GM10847 (cell line): ENCODE data around the gene COL23A1.

Experiments
- POLR2A ChIP-seq: IDR thresholded peaks from 2 replicates; pipeline ENCODE4 v1.6.1; 2011; ENCODE audit not compliant: insufficient read length; ENCODE audit errors: extremely low read depth

COL23A1 gene

DNA sequence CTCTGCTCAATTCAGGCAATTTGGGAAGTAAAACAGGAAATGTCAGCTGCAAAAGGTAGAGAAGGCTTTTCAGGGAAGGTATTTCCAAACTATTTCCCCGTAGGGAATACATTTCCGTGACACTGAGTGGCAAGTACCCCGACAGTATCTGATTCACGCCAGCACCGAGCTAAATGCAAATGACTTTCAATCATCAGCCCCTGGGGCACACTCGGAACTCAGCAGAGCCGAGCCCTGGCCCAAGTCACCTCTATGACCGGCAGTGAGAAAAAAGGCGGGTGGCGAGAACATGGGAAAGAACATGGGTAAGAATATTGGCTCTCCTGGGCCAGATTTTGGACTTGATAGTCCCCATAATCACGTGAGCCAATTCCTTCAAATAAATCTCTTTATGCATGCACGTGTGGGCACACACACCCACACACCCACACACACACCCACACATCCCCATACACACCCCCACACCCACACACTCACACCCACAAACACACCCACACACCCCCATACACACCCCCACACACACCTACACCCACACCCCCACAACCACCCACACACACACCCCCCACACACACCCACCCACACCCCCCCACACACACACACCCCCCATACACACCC is 43.0 kb downstream of the COL23A1 start:
- no peak for TF ChIP-seq POLR2A

DNA sequence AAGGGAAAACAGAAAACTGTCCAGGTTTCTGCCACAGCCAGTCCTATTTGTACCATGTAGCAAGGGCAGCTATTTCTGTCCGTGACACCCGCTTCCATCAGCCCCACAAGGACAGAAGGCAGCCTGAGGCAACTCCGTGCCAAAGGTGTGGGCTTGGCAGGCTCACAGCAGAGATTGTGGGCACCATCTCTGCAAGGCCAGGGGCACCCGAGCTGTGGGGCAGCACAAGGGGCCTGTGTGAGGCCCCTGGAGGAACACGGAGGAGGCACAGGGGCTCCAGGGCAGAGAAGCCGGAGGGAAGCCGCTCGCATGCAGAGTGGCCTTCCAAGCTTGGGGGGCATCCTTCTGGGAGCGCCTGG is 43.5 kb downstream of the COL23A1 start:
- TF ChIP-seq POLR2A: no peak

DNA sequence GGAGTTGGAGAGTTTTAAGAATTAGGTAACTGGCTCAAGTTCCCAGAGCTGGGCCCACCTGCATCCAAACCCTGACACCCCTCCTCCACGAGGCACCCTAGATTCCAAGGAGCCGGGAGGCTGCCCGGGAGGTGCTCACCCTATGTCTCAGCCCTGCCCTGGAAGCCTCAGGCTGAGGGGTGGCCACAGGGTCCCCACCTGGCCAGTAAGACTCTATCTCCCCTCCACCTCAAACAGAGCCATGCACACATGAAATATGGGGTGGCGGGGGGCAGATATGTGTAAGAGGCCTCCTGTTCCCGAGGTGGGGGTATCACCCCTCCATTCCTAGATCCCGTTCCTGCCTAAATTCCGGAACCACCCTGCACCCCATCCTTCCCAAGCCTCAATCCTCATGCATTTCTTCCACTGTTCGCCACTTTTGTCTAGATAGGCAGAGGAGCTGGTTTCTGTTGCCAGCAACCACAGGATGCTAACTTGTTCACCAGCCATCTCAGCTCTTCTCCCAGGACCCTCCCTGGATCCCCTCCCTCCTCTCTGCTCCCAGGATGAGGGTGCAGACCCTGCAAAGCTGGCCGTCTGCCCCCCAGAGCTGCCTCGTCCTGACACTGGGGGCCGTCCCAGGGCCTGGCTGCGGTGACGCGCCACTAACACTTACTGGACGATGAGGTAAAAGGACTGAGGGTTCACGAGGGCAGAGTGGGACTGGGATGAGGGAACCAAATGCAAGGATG is 44.1 kb downstream of the COL23A1 start:
- TF ChIP-seq POLR2A: no peak

DNA sequence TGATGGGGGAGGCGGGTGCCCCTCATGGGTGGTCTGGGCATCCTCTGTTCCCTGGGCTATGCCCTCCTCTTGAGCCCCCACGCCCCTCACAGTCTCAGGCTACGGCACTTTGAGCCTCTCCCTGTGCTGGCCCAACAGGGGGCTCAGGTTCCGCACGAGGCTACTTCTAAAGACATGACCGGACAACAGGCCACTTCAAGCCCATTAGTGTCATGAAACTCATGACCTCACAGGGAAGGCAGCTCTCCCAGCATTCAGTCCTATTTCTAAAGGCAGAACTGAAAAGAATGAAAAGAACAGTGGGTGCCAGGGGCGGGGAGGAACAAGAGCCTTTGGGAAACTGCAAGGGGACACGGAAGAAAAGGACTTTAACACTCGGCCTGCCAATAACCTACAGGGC is 45.0 kb downstream of the COL23A1 start:
- TF ChIP-seq POLR2A: no peak

DNA sequence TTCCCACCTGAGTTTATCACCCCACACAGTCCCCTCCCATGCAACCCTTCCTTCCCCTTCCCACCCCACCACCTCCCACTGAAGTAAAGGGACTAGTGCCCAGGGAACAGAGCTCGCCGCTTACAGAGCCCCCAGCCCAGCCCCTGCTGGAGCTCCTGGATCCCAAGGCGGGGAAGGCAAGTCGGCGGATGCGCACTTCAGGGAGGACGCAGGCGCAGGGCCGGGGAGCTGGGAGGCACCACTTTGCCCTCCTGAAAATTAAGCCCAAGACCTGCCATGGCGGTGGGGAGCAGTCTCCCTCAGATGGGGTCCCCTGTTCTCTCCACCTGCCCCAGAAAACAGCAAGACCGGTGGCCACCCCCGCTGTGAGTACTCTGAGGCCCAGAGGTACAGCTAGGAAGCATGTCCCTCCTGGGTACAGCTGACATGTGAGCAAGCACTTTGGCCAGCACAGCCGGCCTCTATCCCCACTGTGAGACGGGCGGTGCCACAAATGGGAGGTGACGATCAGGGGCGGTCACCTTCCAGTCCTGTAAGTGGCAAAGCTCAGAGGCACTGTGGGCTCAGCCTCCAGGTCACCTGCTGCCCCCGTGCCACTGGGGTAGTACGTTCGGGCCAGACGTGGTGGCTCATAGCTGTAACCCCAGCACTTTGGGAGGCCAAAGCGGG is 45.9 kb downstream of the COL23A1 start:
- TF ChIP-seq POLR2A: no peak

DNA sequence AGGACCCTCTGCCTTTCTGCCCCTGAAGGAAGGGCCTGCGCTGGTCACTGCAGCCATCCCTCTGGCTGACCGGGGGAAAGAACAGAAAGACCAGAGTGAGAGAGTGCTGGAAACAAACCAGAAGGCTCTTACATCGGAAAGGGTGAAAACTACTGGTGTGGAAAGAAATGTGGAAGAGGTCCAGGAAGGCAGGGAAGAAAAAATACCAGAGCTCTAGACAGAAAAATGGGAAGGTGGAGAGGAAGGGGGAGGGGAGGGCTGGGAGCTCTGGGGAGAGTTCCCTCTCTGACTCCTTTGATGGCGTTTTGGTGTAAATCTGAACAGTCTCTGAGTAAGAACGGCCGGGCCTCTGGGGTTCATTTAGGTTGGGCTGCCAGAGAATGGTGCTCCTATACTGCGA is 47.7 kb downstream of the COL23A1 start:
- no peak for TF ChIP-seq POLR2A

DNA sequence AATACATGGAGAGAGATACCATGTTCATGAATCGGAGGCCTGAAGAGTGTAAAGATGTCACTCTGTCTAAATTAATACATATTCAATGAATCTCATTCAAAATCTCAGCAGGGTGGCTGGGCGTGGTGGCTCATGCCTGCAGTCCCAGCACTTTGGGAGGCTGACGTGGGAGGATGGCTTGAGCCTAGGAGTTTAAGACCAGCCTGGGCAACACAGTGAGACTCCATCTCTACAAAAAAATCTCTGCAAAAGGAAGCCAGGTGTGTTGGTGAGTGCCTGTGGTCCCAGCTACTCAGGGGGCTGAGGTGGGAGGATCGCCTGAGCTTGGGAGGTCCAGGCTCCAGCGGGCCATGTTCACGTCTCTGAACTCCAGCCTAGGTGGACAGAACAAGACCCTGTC is 49.7 kb downstream of the COL23A1 start:
- no peak for TF ChIP-seq POLR2A

DNA sequence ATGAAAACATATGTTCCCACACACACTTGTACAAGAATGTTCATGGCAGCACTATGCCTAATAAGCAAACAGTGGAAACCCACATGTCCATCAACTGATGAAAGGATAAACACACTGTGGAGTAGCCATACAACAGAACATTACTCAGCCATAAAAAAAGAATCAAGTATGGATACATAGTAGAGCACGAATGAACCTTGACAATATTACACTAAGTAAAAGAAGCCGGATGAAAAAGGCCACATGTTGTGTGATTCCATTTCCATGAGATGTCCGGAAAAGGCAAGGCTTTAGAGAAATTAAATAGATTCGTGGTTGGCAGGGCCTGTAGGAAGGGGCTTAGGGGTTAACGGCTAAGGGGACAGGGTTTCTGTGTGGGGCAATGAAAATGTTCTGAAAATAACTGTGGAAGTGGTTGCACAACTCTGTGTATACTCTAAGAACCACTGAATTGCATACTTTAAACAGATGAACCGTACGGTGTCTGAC is 51.4 kb downstream of the COL23A1 start:
- no peak for TF ChIP-seq POLR2A

DNA sequence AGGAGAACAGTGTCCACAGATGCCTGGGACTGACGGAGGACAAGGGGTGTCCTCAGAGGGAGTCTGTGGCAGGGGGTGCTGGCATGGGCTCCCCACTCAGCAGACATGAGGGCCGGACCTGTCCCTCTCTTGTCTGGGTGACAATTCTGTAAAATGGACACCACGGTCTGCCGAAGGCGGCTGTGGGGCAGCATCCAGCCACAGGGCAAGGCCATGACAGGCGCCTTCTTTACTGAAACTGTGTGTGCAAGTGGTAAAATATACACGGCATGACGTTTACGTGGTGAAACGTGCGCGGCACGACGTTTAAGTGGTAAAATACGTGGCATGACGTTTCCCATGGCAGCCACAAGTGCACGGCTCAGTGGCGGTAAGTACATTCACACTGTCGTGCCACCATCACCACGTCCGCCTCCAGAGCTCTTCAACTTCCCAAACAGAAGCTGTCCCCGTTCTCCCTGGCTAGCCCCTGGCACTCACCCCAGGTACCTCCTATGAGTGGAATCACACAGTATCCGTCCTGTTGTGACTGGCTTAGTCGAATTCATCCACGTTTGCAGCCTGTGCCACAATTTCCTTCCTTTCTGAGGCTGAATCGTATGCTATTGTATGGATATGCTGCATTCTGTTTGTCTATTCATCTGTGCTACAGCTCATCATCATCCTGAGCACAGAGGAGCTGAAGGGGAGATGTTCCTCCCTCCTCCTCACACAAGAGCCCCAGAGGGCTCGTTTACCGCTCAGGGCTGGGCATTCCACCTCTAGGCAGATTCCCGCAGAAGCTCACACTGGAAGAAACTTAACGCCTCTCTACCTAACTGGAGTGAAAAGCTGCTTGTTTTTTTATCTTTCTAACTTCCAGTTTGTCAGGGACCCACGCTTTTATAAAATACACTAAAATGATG is 52.5 kb downstream of the COL23A1 start:
- no peak for TF ChIP-seq POLR2A

DNA sequence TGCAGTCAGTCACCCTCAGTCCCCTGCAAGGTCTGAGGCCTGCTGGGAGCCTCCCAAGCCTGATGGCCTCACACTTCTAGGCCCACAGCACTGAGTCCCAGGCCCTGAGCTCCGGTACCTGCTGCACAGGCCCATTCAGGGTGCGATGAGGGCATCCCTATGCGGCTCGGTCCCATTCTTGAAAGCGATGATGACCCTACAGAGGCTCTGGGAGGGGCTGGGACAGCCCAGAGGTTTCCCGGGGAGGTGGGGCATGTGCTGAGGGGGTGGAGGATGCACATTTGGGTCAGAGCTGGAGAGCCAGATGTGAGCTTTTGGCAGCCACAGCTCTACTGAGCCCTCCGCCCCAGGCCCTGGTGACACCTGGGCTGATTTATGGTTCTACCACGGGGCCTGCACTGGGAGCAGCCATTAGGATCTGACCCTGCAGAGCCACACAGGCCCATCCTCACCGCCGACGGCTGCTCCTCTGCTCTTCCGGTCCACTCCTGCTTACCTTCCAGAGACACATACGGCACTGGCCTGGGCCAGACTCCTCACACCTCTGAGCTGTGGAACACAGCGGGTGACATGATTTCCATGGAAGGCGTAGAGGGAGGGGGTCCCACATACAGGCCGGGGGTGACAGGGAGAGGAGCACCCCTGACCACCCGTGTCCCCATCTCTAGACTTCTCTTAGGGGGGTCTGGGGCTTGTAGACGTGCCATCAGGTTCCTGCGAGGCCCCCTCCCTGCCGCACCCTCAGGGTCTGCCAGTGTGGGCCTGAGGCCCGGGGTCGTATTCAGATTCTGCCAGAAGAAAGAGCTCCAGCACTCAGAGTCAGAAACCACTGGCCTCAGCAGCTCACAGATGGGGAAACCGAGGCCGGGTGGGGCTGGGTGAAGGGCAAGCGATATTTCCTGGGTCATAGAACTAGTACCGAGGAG is 53.4 kb downstream of the COL23A1 start:
- TF ChIP-seq POLR2A: no peak

DNA sequence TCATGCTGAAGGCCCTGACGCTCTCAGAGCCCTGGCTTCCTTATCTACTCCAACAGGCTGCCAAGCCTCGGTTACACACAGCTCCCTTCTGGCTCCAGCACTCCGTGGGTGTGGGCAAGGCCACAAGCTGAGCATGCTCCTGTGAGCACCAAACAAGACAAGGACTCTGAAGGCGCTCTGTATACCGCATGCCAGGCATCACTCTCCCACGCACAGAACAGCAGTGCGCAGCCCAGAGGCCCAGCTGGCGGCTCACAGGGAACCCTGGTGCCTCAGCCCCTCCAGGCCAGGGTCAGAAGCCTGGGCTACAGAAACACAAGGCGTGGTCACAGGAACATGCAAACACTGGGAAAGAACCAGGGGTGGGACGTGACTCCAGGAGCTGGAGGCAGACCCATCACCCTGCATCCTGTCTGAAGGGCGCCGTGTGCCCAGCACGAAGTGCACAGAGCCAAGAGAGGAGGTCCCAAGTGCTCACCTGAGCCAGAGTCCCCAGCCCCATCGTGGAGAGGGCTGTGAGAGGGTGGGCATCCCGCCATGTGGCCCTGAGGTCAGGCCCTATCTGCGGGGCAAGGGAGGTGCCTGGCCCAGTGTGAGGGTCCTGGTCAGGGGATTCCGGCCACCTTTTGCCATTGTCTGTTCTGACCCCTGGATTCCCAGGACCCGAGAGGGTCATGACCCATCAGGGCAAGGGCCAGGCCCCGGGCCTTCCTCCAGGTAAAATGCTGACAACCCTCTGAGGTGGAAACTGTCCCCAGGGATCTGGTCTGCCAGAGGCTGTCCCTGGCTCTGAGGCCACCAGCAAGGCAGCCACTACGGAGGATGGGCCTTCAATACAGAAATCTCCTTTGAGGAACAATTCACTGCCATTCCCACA is 54.7 kb downstream of the COL23A1 start:
- no peak for TF ChIP-seq POLR2A

DNA sequence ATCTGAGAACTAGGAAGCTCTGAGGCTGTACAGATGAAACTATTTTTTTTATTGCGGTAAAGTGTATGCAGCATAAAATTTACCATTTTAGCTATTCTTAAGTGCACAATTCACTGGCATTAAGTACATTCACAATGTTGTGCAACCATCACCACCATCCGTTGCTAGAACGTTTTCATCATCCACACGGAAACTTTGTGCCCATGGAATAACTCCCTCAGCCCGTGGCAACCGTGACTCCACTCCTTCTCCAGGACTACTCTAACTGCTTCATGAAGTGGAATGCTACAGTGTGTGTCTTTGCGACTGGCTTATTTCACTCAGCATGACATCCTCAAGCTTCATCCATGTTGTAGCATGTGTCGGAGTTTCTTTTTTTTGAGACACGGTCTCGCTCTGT is 57.1 kb downstream of the COL23A1 start:
- no peak for TF ChIP-seq POLR2A

DNA sequence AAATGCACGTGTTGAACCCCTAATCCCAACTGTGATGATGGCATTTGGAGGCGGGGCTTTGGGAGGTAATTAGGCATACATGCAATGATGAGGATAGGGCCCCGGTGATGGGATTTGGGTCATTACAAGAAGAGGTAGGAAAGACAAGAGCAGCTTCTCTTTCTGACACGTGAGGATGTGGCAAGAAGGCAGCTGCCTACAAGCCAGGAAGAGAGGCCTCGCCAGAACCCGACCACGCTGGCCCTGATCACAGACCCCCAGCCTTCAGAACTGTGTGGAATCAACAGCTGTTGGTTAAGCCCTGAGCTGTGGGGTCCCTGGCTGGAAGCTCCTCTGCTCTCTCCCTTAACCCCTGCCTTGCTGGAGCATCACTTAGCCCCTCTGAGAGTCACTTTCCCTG is 57.5 kb downstream of the COL23A1 start:
- TF ChIP-seq POLR2A: no peak
